ENCODE measurements around the gene ARHGAP12. TPM values are rescaled to one million over a fixed set of nuclear protein-coding genes. Genes with fewer than 3 reads are reported as not detected.

Gene ARHGAP12
- total RNA-seq, 2 experiments from 2014 or later, result 11.8 to 14.5 TPM

- Histone ChIP-seq H4K20me1 (ENCODE audit: insufficient read depth, low read length) (no peaks in the 10 kb centered on the region), H3K9me2 (ENCODE audit: insufficient read depth, low read length) (no peaks in the 10 kb centered on the region), H3K4me3 (ENCODE audit: low read depth, low read length, poor library complexity, severe bottlenecking) (no peak overlapping the region), H2AFZ (ENCODE audit: low read length) (no peak overlapping the region), H3K4me2 (ENCODE audit: low read length) (no peak overlapping the region), H3K27ac (ENCODE audit: low read depth, low read length, poor library complexity, severe bottlenecking) (no peak overlapping the region), H3K79me2 (ENCODE audit: insufficient read depth, low read depth, low read length) (no peaks in the 10 kb centered on the region), H3K9me3 (ENCODE audit: low read length) (no peaks in the 10 kb centered on the region), H3K36me3 (ENCODE audit: insufficient read depth, low read length) (no peaks in the 10 kb centered on the region), H3K4me1 (ENCODE audit: insufficient read depth, low read length, poor library complexity, severe bottlenecking) (no peaks in the 10 kb centered on the region)
- CTCF ChIA-PET (ENCODE audit: unreplicated experiment), result interaction anchor here (0.6 kb wide), 1 partner anchor 360 kb away, joined by 3 read pairs; no protein-coding TSS in a partner anchor
- intact Hi-C loops (cut with micrococcal nuclease; ENCODE audit: unreplicated experiment), result loop anchor here (5.0 kb wide), 1 partner anchor 453 kb away; no protein-coding TSS in a partner anchor
- TF ChIP-seq EZH2phosphoT487 (IDR thresholded peaks at IDR 0.05; ENCODE audit: borderline replicate concordance, low read depth, low read length), result no peak
- no peak for TF ChIP-seq CTCF (conservative IDR thresholded peaks at IDR 0.05; ENCODE audit: low read length)
- no peak for DNase-seq (ENCODE audit: low spot score)
- no TSS peak for BruUV-seq (replicated peaks)
- POLR2A ChIA-PET, result no interaction called here
Observed at GRCh38 chr10:31774928-31775650, 153.5 kb downstream of the ARHGAP12 start.

- POLR2A ChIA-PET, result no interaction called here
- TF ChIP-seq CTCF (conservative IDR thresholded peaks at IDR 0.05; ENCODE audit: low read length) (no peak), EZH2phosphoT487 (IDR thresholded peaks at IDR 0.05; ENCODE audit: borderline replicate concordance, low read depth, low read length) (no peak)
- no peak for DNase-seq (ENCODE audit: low spot score)
Observed at GRCh38 chr10:31774299-31774900, 154.2 kb downstream of the ARHGAP12 start.

More at GRCh38 chr10:31774299-31774900, 154.2 kb downstream of the ARHGAP12 start:
- no peaks in the 10 kb centered on the region for H3K9me2 ChIP-seq (ENCODE audit: insufficient read depth, low read length)
- no TSS peak for BruUV-seq (replicated peaks)
- intact Hi-C loops (cut with micrococcal nuclease; ENCODE audit: unreplicated experiment), result loop anchor here (5.0 kb wide), 1 partner anchor 452 kb away; no protein-coding TSS in a partner anchor
- H3K79me2 ChIP-seq (ENCODE audit: insufficient read depth, low read depth, low read length), result no peaks in the 10 kb centered on the region
- H3K36me3 ChIP-seq (ENCODE audit: insufficient read depth, low read length), result no peaks in the 10 kb centered on the region
- no peaks in the 10 kb centered on the region for H3K4me1 ChIP-seq (ENCODE audit: insufficient read depth, low read length, poor library complexity, severe bottlenecking)
- no peak overlapping the region for H3K4me3 ChIP-seq (ENCODE audit: low read depth, low read length, poor library complexity, severe bottlenecking)
- CTCF ChIA-PET (ENCODE audit: unreplicated experiment), result interaction anchor here (0.6 kb wide), 1 partner anchor 361 kb away, joined by 3 read pairs; no protein-coding TSS in a partner anchor
- no peaks in the 10 kb centered on the region for H3K9me3 ChIP-seq (ENCODE audit: low read length)
- no peak overlapping the region for H2AFZ ChIP-seq (ENCODE audit: low read length)
- H3K27ac ChIP-seq (ENCODE audit: low read depth, low read length, poor library complexity, severe bottlenecking), result no peak overlapping the region
- no peak overlapping the region for H3K4me2 ChIP-seq (ENCODE audit: low read length)
- H4K20me1 ChIP-seq (ENCODE audit: insufficient read depth, low read length), result no peaks in the 10 kb centered on the region

Measured in OCI-LY7 (cell line).